Raji (cell line): Measurements from ENCODE around the gene ATAD1.

Experiments used
- POLR2A ChIP-seq: IDR thresholded peaks from 2 replicates; pipeline ENCODE4 v1.6.1; 2011; ENCODE audit warnings: low read depth, low read length, control low read depth; ENCODE audit not compliant: insufficient read depth

The ATAD1 gene

DNA sequence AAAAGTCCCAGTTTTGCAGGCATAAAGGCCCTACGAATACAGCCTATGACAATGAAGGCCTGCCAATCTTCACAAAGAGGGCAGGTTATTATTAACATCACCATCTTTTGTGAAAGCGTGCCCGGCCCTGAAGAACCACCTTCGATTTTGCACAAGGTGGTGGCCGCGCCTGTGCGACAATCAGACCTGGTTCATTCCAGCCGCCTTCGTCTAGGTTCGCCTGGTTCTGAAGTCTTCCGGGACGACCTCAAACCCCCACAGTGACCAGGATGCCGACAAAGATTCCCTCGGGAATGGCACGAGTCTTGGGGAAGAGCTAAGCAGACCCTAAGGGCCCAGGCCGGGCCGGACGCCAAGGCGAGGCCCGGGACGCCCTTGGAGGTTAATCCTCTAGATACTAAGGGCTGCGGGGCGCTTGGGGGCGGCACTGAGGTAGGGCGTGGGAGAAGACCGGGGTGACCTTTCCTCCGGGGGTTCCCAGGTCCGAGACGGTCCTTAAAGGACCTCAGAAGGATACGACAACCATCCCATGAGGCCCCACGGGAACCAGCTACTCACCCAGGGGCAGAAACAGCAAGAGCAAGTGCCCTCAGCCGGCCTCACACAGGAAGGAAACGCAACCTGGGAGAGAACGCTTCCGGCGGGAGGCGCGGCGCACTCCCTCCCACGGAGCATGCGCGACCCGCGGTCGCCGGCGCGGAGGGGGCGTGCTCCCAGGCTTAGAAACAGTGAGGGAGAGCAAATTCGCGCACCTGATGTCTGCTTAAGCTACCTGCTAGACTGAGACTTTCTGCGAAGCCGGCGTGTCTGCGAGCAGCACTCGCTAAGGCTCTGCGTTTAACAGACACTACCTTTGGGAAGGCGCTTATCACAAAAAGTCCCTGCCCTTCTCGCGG lies at the start of gene ATAD1:
Gene ATAD1, minus strand, starts transcription at position 618 of the 896 bp plus-strand sequence. CDS start 3,627 bp downstream, outside the sequence.
- peak; percentile 85 for TF ChIP-seq POLR2A

- no peak for TF ChIP-seq POLR2A
These were observed 49.4 kb upstream of the ATAD1 start for GRCh38 chr10:87867453-87867852.

- no peak for TF ChIP-seq POLR2A
These were observed 48.5 kb upstream of the ATAD1 start for GRCh38 chr10:87866412-87866974.

DNA sequence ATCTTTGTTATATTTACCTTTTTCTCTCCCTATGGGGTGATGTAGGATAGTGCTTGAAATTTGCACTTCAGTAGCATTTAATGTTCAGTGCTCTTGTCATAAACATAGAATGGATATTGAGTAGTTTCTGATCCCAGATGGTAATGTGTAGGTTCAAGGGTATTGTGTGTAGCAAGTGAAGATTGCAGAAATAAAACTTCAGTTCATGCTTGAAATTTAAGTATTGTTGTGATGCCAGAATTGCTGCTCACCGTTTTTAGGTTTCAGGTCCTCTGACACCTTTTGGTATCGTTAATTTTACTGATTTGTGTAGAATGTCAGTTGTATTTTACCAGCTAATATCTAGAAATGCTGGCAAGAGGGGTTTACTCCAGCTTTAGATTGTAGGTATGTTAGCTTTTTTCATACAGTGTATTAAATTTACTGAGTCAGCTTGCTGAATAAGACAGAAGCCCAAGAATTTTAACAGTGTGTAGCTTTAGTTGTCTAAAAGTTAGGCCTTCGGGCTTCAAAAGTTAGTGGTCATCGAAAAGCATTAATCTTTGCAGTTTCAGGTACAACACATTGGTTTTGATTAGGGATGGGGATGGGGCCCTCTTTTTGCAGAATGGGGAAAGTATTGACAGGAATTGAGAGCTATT lies 47.3 kb upstream of the ATAD1 start:
- no peak for TF ChIP-seq POLR2A

DNA sequence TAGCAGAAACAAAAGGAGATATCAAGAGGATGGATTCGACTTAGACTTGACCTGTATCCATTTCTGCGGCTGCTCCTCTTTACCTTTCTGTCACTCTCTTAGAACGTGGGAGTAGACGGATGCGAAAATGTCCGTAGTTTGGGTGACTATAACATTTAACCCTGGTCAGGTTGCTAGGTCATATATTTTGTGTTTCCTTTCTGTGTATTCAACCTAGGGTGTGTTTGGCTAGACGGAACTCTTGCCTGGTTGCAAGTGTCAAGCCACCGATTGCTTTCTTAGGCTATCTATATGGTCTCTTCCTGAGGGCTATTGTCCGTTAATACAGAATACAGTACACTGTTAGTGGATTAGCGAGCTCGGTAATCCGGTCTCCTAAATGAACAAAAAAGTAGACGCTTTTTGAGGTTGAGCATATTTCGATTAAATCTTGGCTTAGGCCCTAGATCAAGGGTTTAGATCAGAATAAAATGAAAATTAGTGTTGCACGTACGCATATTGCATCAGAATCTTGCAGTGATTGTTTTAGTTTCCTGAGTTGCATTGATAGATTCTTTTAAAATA lies 46.6 kb upstream of the ATAD1 start:
- TF ChIP-seq POLR2A: peak; percentile 17; the same call in 1 of the 2 replicates

DNA sequence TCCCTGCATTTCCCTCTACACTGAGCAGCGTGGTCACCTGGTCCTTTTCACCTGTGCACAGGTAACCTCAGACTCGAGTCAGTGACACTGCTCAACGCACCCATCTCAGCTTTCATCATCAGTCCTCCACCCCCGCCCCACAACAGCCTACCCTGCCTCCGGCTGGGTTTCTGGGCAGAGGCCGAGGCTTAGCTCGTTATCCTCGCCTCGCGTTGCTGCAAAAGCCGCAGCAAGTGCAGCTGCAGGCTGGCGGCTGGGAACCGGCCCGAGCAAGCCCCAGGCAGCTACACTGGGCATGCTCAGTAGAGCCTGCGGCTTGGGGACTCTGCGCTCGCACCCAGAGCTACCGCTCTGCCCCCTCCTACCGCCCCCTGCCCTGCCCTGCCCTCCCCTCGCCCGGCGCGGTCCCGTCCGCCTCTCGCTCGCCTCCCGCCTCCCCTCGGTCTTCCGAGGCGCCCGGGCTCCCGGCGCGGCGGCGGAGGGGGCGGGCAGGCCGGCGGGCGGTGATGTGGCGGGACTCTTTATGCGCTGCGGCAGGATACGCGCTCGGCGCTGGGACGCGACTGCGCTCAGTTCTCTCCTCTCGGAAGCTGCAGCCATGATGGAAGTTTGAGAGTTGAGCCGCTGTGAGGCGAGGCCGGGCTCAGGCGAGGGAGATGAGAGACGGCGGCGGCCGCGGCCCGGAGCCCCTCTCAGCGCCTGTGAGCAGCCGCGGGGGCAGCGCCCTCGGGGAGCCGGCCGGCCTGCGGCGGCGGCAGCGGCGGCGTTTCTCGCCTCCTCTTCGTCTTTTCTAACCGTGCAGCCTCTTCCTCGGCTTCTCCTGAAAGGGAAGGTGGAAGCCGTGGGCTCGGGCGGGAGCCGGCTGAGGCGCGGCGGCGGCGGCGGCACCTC lies 45.3 kb upstream of the ATAD1 start, which contains the start of the genes KLLN and PTEN:
Gene KLLN, minus strand, starts transcription at position 481 of the 891 bp plus-strand sequence. CDS start 1,046 bp downstream, outside the sequence.
Gene PTEN, plus strand, starts transcription at position 573 of the 891 bp plus-strand sequence. CDS start 845 bp downstream, outside the sequence.
- peak; percentile 82 for TF ChIP-seq POLR2A

DNA sequence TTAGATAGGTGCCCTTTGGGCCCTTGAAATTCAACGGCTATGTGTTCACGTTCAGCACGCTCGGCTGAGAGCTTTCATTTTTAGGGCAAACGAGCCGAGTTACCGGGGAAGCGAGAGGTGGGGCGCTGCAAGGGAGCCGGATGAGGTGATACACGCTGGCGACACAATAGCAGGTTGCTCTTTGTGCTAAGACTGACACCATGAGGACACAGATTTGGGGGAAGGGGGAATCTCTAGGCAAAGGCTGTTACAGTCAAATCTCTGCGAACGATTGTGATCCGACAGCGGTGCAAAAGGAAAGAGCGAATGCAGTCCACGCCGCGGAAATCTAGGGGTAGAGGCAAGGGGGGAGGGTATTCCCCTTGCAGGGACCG lies 44.6 kb upstream of the ATAD1 start:
- TF ChIP-seq POLR2A: 0 out of 2 replicates have a peak, but pooled peaks have one; percentile 53

GRCh38 chr10:87861953-87862678 lies 44.1 kb upstream of the ATAD1 start:
- TF ChIP-seq POLR2A: peak; percentile 88

DNA sequence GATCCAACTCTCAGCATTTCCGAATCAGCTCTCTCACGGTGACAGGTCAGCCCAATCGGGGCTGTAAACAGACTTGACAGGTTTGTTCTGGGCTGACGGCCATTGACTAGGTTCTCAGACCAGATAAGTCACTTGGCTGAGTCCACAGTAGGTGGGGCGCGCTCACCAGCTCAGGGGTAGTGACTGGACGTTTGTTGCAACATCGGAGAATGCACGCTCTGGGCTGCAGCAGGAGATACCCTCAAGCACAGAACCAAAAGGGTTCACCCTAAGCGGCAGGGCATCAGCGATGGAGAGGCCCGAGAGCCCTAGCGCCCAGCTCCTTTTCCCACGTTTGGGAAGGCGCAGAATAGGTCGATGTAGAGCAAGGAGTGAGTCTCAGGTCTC lies 43.5 kb upstream of the ATAD1 start:
- TF ChIP-seq POLR2A: no peak

- no peak for TF ChIP-seq POLR2A
These were observed 42.9 kb upstream of the ATAD1 start for GRCh38 chr10:87860816-87861403.

DNA sequence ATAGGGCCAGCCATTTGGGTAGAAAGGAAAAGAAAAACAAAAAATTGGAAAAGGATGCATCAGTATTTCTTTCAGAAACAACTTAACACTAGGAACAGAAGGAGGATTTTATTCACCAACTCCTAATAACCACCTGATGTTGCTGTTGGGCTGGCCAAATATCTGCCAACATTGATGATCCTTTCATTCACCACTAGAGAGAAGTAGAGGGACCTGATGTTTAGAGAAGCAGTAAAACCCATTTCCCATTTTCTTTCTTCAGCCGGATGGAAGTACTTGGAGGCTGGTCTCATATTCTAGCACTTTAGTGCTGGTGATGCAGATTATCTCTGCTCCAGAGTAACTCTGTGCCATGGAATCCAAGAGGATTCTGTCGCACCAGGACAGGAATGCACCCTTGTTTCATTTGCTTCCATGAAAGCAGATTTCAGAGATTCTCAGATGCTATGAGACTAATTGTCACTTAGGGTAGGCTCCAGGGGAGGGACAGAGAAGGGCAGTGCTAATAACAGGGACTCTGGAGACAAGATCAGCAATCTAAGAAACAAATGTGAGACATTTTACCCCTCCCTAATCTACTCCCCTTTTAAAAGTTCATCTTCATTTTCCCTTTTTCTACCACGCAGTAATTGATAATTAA lies 42.2 kb upstream of the ATAD1 start:
- peak; percentile 29; the same call in 1 of the 2 replicates for TF ChIP-seq POLR2A

GRCh38 chr10:87852089-87852488 lies 34.1 kb upstream of the ATAD1 start:
- no peak for TF ChIP-seq POLR2A

- TF ChIP-seq POLR2A: no peak
These were observed 32.7 kb upstream of the ATAD1 start for GRCh38 chr10:87850742-87851205.
